Fibroblast of lung (primary cell): Measurements from ENCODE around the gene EDRF1. TPM values are rescaled to one million over a fixed set of nuclear protein-coding genes. Genes with fewer than 3 reads are reported as not detected.

Source experiments
- DNase-seq, 2 donors: peaks; one replicate each; pipeline versions ENCODE4 v3.0.0 to v3.0.0-alpha.2; 2010; ENCODE audit warnings: low read depth in 2 of 2
- H2AFZ ChIP-seq: 2 replicates; pipeline ENCODE4 v1.5.1; 2012; ENCODE audit warnings: low read length, control low read depth, inconsistent platforms
- H3K27ac ChIP-seq: 2 replicates; pipeline ENCODE4 v1.5.1; 2011; ENCODE audit warnings: low read length, control low read depth; ENCODE audit not compliant: insufficient read depth
- H3K27me3 ChIP-seq: 2 replicates; pipeline ENCODE4 v1.5.1; 2011; ENCODE audit warnings: mild to moderate bottlenecking, low read length; ENCODE audit not compliant: control insufficient read depth, insufficient read depth
- H3K36me3 ChIP-seq: 2 replicates; pipeline ENCODE4 v1.5.1; 2011; ENCODE audit warnings: low read length; ENCODE audit not compliant: control insufficient read depth, insufficient read depth
- H3K4me1 ChIP-seq: 2 replicates; pipeline ENCODE4 v1.5.1; 2011; ENCODE audit warnings: low read length; ENCODE audit not compliant: control insufficient read depth, insufficient read depth; ENCODE audit errors: extremely low read depth
- H3K4me2 ChIP-seq: 2 replicates; pipeline ENCODE4 v1.5.1; 2011; ENCODE audit warnings: low read length, control low read depth; ENCODE audit not compliant: insufficient read depth; ENCODE audit errors: extremely low read depth
- H3K4me3 ChIP-seq, 4 experiments: fragments of 200-600 bp in 1 of 4; sonication (generic) in 1 of 4; replicated peaks in 1 of 4; 2 replicates each; pipeline ENCODE4 v1.5.1; 2011 to 2016; ENCODE audit warnings: low read length in 4 of 4, low read depth in 3 of 4, mild to moderate bottlenecking in 3 of 4, control low read depth in 2 of 4, inconsistent platforms in 1 of 4, mixed read lengths in 1 of 4; ENCODE audit not compliant: insufficient read depth in 1 of 4; ENCODE audit errors: control extremely low read depth in 1 of 4
- H3K79me2 ChIP-seq: 2 replicates; pipeline ENCODE4 v1.5.1; 2012; ENCODE audit warnings: mild to moderate bottlenecking, low read length, inconsistent platforms; ENCODE audit not compliant: control insufficient read depth, insufficient read depth
- H3K9ac ChIP-seq: 2 replicates; pipeline ENCODE4 v1.5.1; 2011; ENCODE audit warnings: mild to moderate bottlenecking, low read length, control low read depth; ENCODE audit not compliant: insufficient read depth
- H3K9me3 ChIP-seq: 2 replicates; pipeline ENCODE4 v1.5.1; 2012; ENCODE audit warnings: low read depth, low read length; ENCODE audit not compliant: control insufficient read depth, insufficient read depth
- H4K20me1 ChIP-seq: 2 replicates; pipeline ENCODE4 v1.5.1; 2011; ENCODE audit warnings: low read length; ENCODE audit not compliant: control insufficient read depth, insufficient read depth; ENCODE audit errors: extremely low read depth
- EZH2 ChIP-seq: IDR thresholded peaks from 2 replicates; pipeline ENCODE4 v1.5.1; 2012; ENCODE audit warnings: low read length, control low read depth, mild to moderate bottlenecking; ENCODE audit errors: missing control alignments
- polyA plus RNA-seq, 2 donors: library from polyadenylated mRNA; depleted of rRNA in 1 of 2; stranded (reverse) in 1 of 2; unstranded in 1 of 2; fragments of >200 nt; gene quantifications; 2 replicates each; pipeline ENCODE4 v1.2.1, GENCODE V29; 2011 to 2012; ENCODE audit warnings: missing spikeins in 1 of 2
- total RNA-seq: library from RNA; depleted of rRNA; stranded (reverse); fragments of >200 nt; gene quantifications from 2 replicates; pipeline ENCODE4 v1.2.1, GENCODE V29; 2014
- TF ChIP-seq, protein P1 (sequence below), 2 donors: IDR thresholded peaks in 1 of 2; conservative IDR thresholded peaks in 1 of 2; 1 replicate in 1 of 2; 2 replicates in 1 of 2; pipeline ENCODE4 v1.5.1; 2011 to 2012; ENCODE audit warnings: low read length in 2 of 2, control low read depth in 1 of 2, inconsistent platforms in 1 of 2, low read depth in 1 of 2, mild to moderate bottlenecking in 1 of 2

EDRF1 gene
- total and polyA plus RNA-seq, 2 donors (not counting 1 experiment from before 2014, with no cell fraction given): 19.9 to 25.3 TPM

DNA sequence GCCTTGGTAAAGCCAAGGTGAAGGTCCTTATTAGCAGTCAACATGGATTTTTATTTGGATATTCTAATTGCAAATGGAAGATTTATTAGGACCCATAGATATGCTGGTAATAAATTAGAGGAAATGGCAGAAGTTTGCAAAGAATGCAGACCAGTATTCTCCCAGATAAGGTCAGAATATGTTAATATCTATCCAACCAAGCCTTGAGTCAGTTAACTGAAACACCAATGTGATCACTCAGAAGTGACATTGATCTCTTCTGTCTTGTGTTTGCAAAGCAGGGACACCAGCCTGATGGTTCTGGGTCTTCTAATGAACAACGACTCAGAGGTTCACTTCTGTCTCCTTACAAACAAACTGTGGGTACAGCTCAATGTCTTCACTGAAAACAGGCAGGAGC is 82.1 kb downstream of the EDRF1 start:
- no peak overlapping the region for H3K4me2 ChIP-seq
- no peak overlapping the region for H3K27ac ChIP-seq
- no peak for DNase-seq
- H4K20me1 ChIP-seq: no peaks in the 10 kb centered on the region
- no peak overlapping the region for H3K9ac ChIP-seq
- no peak overlapping the region for H2AFZ ChIP-seq
- H3K27me3 ChIP-seq: no peaks in the 10 kb centered on the region
- H3K36me3 ChIP-seq: peaks cover 2% of the 10 kb centered on the region
- no peak overlapping the region for H3K4me3 ChIP-seq
- no peaks in the 10 kb centered on the region for H3K4me1 ChIP-seq
- no peaks in the 10 kb centered on the region for H3K9me3 ChIP-seq
- H3K79me2 ChIP-seq: no peaks in the 10 kb centered on the region
- no peak for TF ChIP-seq EZH2
- TF ChIP-seq, protein P1, sequence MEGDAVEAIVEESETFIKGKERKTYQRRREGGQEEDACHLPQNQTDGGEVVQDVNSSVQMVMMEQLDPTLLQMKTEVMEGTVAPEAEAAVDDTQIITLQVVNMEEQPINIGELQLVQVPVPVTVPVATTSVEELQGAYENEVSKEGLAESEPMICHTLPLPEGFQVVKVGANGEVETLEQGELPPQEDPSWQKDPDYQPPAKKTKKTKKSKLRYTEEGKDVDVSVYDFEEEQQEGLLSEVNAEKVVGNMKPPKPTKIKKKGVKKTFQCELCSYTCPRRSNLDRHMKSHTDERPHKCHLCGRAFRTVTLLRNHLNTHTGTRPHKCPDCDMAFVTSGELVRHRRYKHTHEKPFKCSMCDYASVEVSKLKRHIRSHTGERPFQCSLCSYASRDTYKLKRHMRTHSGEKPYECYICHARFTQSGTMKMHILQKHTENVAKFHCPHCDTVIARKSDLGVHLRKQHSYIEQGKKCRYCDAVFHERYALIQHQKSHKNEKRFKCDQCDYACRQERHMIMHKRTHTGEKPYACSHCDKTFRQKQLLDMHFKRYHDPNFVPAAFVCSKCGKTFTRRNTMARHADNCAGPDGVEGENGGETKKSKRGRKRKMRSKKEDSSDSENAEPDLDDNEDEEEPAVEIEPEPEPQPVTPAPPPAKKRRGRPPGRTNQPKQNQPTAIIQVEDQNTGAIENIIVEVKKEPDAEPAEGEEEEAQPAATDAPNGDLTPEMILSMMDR (conservative IDR thresholded peaks at IDR 0.05 in 1 of 2, IDR thresholded peaks at IDR 0.05 in 1 of 2; ENCODE audit: low read depth in 1 of 2, low read length in 2 of 2): no peak

DNA sequence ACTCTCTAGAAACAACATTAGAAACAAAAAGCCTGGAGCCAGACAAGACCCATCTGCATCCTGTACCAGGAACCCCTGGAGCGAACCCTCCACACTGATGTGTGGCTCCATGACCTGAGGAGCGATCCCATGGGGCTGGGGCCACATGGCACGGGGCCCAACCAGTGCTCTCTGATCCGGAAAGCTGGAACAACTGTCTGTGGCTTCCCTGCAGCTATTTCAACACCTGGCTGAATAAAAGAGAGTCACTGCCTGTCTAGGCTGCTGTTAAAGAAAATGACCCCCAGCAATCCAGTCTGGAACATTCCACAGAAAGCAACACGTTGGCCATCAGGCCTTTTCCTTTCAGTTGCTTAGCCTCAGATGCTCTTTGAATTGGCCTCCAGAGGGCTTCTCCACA is 82.6 kb downstream of the EDRF1 start:
- no peaks in the 10 kb centered on the region for H3K79me2 ChIP-seq
- H3K36me3 ChIP-seq: peaks cover 2% of the 10 kb centered on the region
- H3K9me3 ChIP-seq: no peaks in the 10 kb centered on the region
- no peaks in the 10 kb centered on the region for H4K20me1 ChIP-seq
- no peak for DNase-seq
- H3K27me3 ChIP-seq: no peaks in the 10 kb centered on the region
- no peak overlapping the region for H3K27ac ChIP-seq
- H3K4me1 ChIP-seq: no peaks in the 10 kb centered on the region
- TF ChIP-seq, protein P1 (conservative IDR thresholded peaks at IDR 0.05 in 1 of 2, IDR thresholded peaks at IDR 0.05 in 1 of 2; ENCODE audit: low read depth in 1 of 2, low read length in 2 of 2): no peak
- TF ChIP-seq EZH2: no peak
- H3K4me3 ChIP-seq: no peak overlapping the region
- no peak overlapping the region for H3K9ac ChIP-seq
- no peak overlapping the region for H3K4me2 ChIP-seq
- no peak overlapping the region for H2AFZ ChIP-seq

DNA sequence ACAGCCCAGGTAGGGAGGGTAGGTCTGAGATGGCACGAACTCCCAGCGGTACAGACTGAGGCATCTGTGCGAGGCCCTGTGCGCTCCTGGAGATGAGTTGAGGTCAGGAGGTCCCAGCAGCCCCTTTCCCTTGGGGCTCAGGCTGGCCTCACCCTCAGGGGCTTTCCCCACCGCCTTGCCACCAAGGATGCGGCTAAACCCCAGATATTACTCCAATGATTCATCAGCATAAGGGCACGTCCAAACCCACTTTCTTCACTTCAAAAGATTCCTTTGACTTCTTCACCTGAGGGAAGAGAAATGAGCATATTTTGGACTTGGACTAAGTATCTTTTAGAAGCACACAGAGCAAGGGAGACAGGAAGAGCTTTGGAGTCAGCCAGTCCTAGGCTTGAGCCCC is 83.2 kb downstream of the EDRF1 start:
- no peak overlapping the region for H3K4me2 ChIP-seq
- H3K27me3 ChIP-seq: no peaks in the 10 kb centered on the region
- no peaks in the 10 kb centered on the region for H3K79me2 ChIP-seq
- no peak for TF ChIP-seq EZH2
- TF ChIP-seq, protein P1 (conservative IDR thresholded peaks at IDR 0.05 in 1 of 2, IDR thresholded peaks at IDR 0.05 in 1 of 2; ENCODE audit: low read depth in 1 of 2, low read length in 2 of 2): no peak
- no peak overlapping the region for H3K9ac ChIP-seq
- no peak overlapping the region for H3K27ac ChIP-seq
- no peak overlapping the region for H3K4me3 ChIP-seq
- no peaks in the 10 kb centered on the region for H4K20me1 ChIP-seq
- H3K9me3 ChIP-seq: no peaks in the 10 kb centered on the region
- H2AFZ ChIP-seq: no peak overlapping the region
- peaks cover 2% of the 10 kb centered on the region for H3K36me3 ChIP-seq
- H3K4me1 ChIP-seq: no peaks in the 10 kb centered on the region
- DNase-seq: no peak
